ENCODE measurements around the gene AJM1.

DNA sequence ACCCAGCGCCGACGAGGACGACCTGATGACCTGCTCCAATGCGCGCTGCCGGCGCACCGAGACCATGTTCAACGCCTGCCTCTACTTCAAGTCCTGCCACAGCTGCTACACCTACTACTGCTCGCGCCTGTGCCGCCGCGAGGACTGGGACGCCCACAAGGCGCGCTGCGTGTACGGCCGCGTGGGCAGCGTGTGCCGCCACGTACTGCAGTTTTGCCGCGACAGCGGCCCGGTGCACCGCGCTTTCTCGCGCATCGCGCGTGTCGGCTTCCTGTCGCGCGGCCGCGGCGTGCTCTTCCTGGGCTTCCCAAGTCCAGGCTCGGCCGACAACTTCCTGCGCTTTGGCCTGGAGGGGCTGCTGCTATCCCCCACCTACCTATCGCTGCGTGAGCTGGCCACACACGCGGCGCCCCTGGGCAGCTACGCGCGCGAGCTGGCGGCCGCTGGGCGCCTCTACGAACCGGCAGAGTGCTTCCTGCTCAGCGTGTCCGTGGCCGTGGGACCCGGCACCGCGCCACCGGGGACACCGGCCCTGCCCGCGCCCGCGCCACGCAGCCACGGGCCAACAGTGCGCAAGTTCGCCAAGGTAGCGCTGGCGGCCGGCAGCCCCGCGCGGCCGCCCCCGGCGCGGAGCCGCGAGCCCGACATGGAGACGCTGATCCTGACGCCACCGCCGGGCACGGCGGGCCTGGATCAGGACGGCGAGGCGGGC is 4.3 kb downstream of the AJM1 start:
- TF ChIP-seq CTCF (IDR thresholded peaks at IDR 0.05 in 2 of 3, conservative IDR thresholded peaks at IDR 0.05 in 1 of 3; ENCODE audit: borderline replicate concordance in 1 of 3, insufficient read depth in 1 of 3, low read depth in 2 of 3, low read length in 2 of 3) (no peak), REST (IDR thresholded peaks at IDR 0.05; ENCODE audit: low read depth) (no peak), POLR2A (IDR thresholded peaks at IDR 0.05; ENCODE audit: borderline replicate concordance, extremely low read depth, insufficient read depth, insufficient read length) (no peak), SIN3A (IDR thresholded peaks at IDR 0.05; ENCODE audit: low read depth) (no peak), ZNF274 (IDR thresholded peaks at IDR 0.05; ENCODE audit: low read depth, low read length) (no peak)
